GM19099 (cell line): ENCODE measurements around the gene PRR23C.

Experiments
- POLR2A ChIP-seq: IDR thresholded peaks from 3 replicates; pipeline ENCODE4 v1.6.1; 2011; ENCODE audit warnings: low read depth; ENCODE audit not compliant: insufficient read length; ENCODE audit errors: extremely low read depth

PRR23C gene

DNA sequence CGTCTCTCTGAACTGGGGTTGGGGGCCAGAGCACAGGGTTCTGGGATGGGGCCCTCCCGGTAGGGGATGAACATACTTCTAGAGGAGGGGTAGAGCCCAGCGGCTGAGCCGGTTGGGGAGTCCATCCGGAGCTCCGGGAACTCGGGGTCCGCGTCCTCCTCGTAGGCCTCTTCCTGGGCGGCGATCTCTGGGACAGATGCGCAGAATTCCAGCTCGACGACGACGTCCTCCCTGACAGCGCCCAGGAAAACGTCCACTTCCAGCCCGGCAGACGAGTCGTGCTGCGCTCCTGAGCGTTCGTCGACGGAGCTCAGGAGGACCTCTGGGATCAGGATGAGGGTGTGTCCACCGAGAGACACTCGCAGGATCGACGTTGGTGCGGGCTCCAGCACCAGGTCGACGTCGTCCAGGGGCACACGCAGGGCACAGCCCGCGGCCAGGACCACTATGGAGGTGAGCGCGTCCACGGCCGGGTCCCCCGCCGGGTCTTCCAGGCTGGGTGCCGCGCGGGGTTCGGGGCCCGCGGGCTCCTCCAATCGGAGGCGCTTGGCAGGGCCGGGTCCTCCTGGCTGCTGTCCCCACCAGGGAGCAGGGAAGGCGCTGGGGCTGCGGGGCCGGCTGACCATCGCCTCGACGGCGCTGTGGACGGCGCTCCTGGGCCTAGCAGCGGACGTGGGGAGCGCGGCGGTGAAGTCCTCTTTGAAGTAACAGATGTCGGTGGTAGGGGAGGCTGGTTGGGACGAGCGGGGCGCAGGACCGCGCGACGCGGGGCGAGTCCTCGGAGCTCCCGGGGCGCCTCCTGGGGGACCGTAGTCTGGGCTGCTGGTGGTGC is 24.4 kb downstream of the PRR23C start:
- TF ChIP-seq POLR2A: no peak

DNA sequence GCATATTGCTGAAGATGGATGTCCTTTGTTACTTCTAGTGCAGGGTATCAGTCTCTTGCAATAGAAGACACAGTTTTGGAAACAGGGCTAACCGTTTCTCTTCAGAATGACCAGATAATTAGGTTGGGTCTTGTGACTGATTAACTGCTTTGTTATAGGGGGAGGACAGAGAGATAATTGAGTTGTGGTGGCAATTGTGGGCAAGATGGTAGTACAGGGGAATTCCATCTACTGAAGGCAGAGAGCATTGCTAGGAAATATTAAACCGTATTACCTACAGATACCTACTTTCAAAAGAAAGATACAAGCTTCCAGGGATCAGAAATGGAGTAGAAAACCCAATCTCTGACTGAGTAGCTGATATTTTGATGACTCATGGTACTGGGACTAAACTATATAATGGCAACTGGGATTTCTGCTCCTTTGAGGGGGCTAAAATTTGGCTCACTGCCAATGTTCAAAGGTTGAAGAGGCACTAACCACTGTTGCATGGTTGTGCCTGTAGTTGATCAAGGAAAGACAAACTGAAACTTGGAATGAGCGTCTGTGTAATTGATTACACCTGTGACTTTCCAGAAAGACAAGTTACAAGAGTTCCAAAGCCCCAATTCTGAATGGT is 28.2 kb downstream of the PRR23C start:
- TF ChIP-seq POLR2A: no peak

- no peak for TF ChIP-seq POLR2A
Measured at GRCh38 chr3:139006051-139006716, 38.5 kb downstream of the PRR23C start, which contains the start of gene PRR23A. TSS of gene PRR23A (minus strand) at chr3:139006268. CDS start at chr3:139006268, 0 bp downstream.

DNA sequence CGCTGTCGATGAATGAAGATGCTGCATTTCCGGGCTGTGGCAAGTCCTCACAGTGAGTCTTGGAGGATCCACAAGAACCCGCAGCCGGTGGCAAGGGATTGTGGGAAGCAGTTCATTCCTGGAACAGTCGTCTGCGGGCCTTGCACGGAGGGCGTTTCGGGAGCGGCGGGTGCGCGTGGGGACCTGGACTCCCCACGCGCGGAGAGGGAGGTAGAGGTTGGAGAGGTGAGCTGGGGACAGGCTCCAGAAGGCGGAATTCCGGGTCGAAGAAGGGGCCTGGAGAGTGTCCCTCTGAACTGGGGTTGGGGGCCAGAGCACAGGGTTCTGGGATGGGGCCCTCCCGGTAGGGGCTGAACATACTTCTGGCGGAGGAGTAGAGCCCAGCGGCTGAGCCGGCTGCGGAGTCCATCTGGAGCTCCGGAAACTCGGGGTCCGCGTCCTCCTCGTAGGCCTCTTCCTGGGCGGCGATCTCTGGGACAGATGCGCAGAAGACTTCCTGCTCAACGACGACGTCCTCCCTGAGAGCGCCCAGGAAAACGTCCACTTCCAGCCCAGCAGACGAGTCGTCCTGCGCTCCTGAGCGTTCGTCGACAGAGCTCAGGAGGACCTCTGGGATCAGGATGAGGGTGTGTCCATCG is 39.2 kb downstream of the PRR23C start:
- no peak for TF ChIP-seq POLR2A

GRCh38 chr3:138995706-138996105 is 49.0 kb downstream of the PRR23C start:
- no peak for TF ChIP-seq POLR2A
